HEK293 (cell line): Measurements from ENCODE around the gene NPR3.

Experiments
- MEIS1 ChIP-seq: sonication (generic); formaldehyde crosslinking; IDR thresholded peaks from 2 replicates; pipeline ENCODE4 v1.8.1; 2022; ENCODE audit warnings: missing genetic modification reagents, mild to moderate bottlenecking, borderline replicate concordance
- ZNF175 ChIP-seq: fragments of 450-650 bp; formaldehyde crosslinking; IDR thresholded peaks from 2 replicates; pipeline ENCODE4 v1.5.1; 2016; ENCODE audit warnings: missing biosample characterization, missing genetic modification characterization
- ZNF473 ChIP-seq: fragments of 450-650 bp; formaldehyde crosslinking; IDR thresholded peaks from 2 replicates; pipeline ENCODE4 v1.5.1; 2017; ENCODE audit warnings: missing biosample characterization, missing genetic modification characterization

The NPR3 gene

GRCh38 chr5:32840606-32841005, 129.5 kb downstream of the NPR3 start (continued):
- TF ChIP-seq ZNF175 (tag by site-specific recombination): no peak
- TF ChIP-seq MEIS1 (CRISPR knock-in tag): no peak
- no peak for TF ChIP-seq ZNF473 (tag by site-specific recombination)
